ENCODE results near the gene AP1S1. TPM values are rescaled to one million over a fixed set of nuclear protein-coding genes. Genes with fewer than 3 reads are reported as not detected.

The AP1S1 gene
- total and polyA plus RNA-seq, 2 of the 13 experiments (the other 11 are each of a cell fraction or from before 2014, with no cell fraction given): 57.5 to 68.1 TPM

DNA sequence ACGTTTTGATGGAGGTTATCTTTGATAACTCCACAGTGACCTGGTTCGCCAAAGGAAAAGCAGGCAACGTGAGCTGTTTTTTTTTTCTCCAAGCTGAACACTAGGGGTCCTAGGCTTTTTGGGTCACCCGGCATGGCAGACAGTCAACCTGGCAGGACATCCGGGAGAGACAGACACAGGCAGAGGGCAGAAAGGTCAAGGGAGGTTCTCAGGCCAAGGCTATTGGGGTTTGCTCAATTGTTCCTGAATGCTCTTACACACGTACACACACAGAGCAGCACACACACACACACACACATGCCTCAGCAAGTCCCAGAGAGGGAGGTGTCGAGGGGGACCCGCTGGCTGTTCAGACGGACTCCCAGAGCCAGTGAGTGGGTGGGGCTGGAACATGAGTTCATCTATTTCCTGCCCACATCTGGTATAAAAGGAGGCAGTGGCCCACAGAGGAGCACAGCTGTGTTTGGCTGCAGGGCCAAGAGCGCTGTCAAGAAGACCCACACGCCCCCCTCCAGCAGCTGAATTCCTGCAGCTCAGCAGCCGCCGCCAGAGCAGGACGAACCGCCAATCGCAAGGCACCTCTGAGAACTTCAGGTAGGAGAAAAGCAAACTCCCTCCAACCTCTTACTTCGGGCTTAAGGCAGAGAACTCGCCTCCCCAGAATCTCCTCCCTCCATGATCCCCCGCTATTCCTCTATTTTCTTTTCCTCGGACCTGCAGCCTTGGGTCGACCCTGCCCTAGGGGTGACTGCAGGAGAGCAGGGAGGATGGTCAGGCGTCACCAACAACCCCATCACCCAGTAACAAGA, 27.4 kb upstream of the AP1S1 start, which contains the start of gene SERPINE1 (continued):
- TF ChIP-seq, protein P1, sequence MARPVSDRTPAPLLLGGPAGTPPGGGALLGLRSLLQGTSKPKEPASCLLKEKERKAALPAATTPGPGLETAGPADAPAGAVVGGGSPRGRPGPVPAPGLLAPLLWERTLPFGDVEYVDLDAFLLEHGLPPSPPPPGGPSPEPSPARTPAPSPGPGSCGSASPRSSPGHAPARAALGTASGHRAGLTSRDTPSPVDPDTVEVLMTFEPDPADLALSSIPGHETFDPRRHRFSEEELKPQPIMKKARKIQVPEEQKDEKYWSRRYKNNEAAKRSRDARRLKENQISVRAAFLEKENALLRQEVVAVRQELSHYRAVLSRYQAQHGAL (CRISPR knock-in tag; IDR thresholded peaks at IDR 0.05; ENCODE audit: not compliant biosample characterization): no peak
- TF ChIP-seq IKZF1 (IDR thresholded peaks at IDR 0.05) (no peak), RFXANK (CRISPR knock-in tag; IDR thresholded peaks at IDR 0.05) (no peak), RBFOX2 (IDR thresholded peaks at IDR 0.05; ENCODE audit: low read depth, low read length) (peak; percentile 83), SMAD3 (CRISPR knock-in tag; IDR thresholded peaks at IDR 0.05) (no peak), ZFP36 (IDR thresholded peaks at IDR 0.05; ENCODE audit: borderline replicate concordance, low read depth, low read length, partially characterized antibody) (no peak), ZNF143 (CRISPR knock-in tag; IDR thresholded peaks at IDR 0.05) (no peak; the same call in 1 of the 2 replicates), EED (CRISPR knock-in tag; IDR thresholded peaks at IDR 0.05) (peak; percentile 20), ZNF431 (CRISPR knock-in tag; IDR thresholded peaks at IDR 0.05; ENCODE audit: borderline replicate concordance, low read depth) (no peak; the same call in 1 of the 2 replicates), HHEX (CRISPR knock-in tag; IDR thresholded peaks at IDR 0.05) (peak; percentile 88), ETV6 (CRISPR knock-in tag; conservative IDR thresholded peaks at IDR 0.05) (no peak), ZNF160 (CRISPR knock-in tag; IDR thresholded peaks at IDR 0.05) (peak; percentile 82; the same call in 1 of the 2 replicates), MAFG (CRISPR knock-in tag; IDR thresholded peaks at IDR 0.05) (no peak), ATRX (CRISPR knock-in tag; IDR thresholded peaks at IDR 0.05; ENCODE audit: borderline replicate concordance) (no peak), POGZ (CRISPR knock-in tag; IDR thresholded peaks at IDR 0.05) (peak; percentile 86), ZBTB42 (CRISPR knock-in tag; IDR thresholded peaks at IDR 0.05) (no peak)
- TF ChIP-seq, protein P2, sequence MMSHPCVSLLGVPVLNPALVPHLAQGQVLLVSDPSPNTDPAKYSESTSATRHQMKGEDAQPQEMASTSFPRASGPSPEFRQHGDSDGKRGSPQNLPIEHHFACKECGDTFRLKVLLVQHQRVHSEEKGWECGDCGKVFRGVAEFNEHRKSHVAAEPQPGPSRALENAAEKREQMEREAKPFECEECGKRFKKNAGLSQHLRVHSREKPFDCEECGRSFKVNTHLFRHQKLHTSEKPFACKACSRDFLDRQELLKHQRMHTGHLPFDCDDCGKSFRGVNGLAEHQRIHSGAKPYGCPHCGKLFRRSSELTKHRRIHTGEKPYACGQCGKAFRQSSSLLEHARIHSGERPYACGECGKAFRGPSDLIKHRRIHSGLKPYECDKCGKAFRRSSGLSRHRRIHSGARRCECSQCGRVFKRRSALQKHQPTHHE (CRISPR knock-in tag; IDR thresholded peaks at IDR 0.05; ENCODE audit: borderline replicate concordance): peak; percentile 3; the same call in 1 of the 2 replicates
- TF ChIP-seq, protein P3, sequence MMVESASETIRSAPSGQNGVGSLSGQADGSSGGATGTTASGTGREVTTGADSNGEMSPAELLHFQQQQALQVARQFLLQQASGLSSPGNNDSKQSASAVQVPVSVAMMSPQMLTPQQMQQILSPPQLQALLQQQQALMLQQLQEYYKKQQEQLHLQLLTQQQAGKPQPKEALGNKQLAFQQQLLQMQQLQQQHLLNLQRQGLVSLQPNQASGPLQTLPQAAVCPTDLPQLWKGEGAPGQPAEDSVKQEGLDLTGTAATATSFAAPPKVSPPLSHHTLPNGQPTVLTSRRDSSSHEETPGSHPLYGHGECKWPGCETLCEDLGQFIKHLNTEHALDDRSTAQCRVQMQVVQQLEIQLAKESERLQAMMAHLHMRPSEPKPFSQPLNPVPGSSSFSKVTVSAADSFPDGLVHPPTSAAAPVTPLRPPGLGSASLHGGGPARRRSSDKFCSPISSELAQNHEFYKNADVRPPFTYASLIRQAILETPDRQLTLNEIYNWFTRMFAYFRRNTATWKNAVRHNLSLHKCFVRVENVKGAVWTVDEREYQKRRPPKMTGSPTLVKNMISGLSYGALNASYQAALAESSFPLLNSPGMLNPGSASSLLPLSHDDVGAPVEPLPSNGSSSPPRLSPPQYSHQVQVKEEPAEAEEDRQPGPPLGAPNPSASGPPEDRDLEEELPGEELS (CRISPR knock-in tag; IDR thresholded peaks at IDR 0.05): peak; percentile 79
- TF ChIP-seq, protein P4, sequence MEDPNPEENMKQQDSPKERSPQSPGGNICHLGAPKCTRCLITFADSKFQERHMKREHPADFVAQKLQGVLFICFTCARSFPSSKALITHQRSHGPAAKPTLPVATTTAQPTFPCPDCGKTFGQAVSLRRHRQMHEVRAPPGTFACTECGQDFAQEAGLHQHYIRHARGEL (CRISPR knock-in tag; IDR thresholded peaks at IDR 0.05): no peak
- TF ChIP-seq, protein P5, sequence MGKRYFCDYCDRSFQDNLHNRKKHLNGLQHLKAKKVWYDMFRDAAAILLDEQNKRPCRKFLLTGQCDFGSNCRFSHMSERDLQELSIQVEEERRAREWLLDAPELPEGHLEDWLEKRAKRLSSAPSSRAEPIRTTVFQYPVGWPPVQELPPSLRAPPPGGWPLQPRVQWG (CRISPR knock-in tag; IDR thresholded peaks at IDR 0.05; ENCODE audit: borderline replicate concordance, low read depth): no peak
- TF ChIP-seq, protein P6, sequence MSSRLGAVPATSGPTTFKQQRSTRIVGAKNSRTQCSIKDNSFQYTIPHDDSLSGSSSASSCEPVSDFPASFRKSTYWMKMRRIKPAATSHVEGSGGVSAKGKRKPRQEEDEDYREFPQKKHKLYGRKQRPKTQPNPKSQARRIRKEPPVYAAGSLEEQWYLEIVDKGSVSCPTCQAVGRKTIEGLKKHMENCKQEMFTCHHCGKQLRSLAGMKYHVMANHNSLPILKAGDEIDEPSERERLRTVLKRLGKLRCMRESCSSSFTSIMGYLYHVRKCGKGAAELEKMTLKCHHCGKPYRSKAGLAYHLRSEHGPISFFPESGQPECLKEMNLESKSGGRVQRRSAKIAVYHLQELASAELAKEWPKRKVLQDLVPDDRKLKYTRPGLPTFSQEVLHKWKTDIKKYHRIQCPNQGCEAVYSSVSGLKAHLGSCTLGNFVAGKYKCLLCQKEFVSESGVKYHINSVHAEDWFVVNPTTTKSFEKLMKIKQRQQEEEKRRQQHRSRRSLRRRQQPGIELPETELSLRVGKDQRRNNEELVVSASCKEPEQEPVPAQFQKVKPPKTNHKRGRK (CRISPR knock-in tag; IDR thresholded peaks at IDR 0.05): no peak
- TF ChIP-seq, protein P7, sequence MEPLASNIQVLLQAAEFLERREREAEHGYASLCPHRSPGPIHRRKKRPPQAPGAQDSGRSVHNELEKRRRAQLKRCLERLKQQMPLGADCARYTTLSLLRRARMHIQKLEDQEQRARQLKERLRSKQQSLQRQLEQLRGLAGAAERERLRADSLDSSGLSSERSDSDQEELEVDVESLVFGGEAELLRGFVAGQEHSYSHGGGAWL (CRISPR knock-in tag; IDR thresholded peaks at IDR 0.05): no peak

All from HepG2 (cell line).